GM12891 (cell line): ENCODE data around the gene ARSG.

Experiments
- PAX5 ChIP-seq: IDR thresholded peaks from 2 replicates; pipeline ENCODE4 v1.6.1; 2011; ENCODE audit warnings: low read length, moderate library complexity, mild to moderate bottlenecking; ENCODE audit not compliant: insufficient read depth, severe bottlenecking
- POLR2A ChIP-seq: IDR thresholded peaks from 2 replicates; pipeline ENCODE4 v1.6.1; 2011; ENCODE audit warnings: low read depth, low read length, control low read depth
- POLR2AphosphoS5 ChIP-seq: IDR thresholded peaks from 2 replicates; pipeline ENCODE4 v1.6.1; 2011; ENCODE audit warnings: low read depth, low read length, control low read depth
- POU2F2 ChIP-seq: IDR thresholded peaks from 2 replicates; pipeline ENCODE4 v1.6.1; 2011; ENCODE audit warnings: low read depth, mild to moderate bottlenecking, control low read depth, low read length, moderate library complexity
- SPI1 ChIP-seq: IDR thresholded peaks from 2 replicates; pipeline ENCODE4 v1.6.1; 2011; ENCODE audit warnings: low read depth, low read length, control low read depth
- TAF1 ChIP-seq: IDR thresholded peaks from 2 replicates; pipeline ENCODE4 v1.6.1; 2011; ENCODE audit warnings: low read depth, low read length, control low read depth

GRCh38 chr17:68328676-68329075, 37.4 kb downstream of the ARSG start:
- no peak for TF ChIP-seq SPI1
- TF ChIP-seq TAF1, result no peak
- TF ChIP-seq POLR2A, result no peak
- TF ChIP-seq POLR2AphosphoS5, result no peak
- no peak for TF ChIP-seq POU2F2
- TF ChIP-seq PAX5, result no peak
